GM12865 (cell line): ENCODE data around the gene TRAPPC3.

Experiments used
- DNase-seq: peaks from one replicate; pipeline ENCODE4 v3.0.0; 2010; ENCODE audit warnings: low read depth
- H3K4me3 ChIP-seq: 2 replicates; pipeline ENCODE4 v1.5.1; 2011; ENCODE audit warnings: mild to moderate bottlenecking, low read depth, low read length, control low read depth
- TF ChIP-seq, protein P1 (sequence below): IDR thresholded peaks from 2 replicates; pipeline ENCODE4 v1.5.1; 2011; ENCODE audit warnings: low read length, control low read depth, low read depth, inconsistent platforms; ENCODE audit not compliant: insufficient read depth; ENCODE audit errors: missing control alignments

Gene TRAPPC3

DNA sequence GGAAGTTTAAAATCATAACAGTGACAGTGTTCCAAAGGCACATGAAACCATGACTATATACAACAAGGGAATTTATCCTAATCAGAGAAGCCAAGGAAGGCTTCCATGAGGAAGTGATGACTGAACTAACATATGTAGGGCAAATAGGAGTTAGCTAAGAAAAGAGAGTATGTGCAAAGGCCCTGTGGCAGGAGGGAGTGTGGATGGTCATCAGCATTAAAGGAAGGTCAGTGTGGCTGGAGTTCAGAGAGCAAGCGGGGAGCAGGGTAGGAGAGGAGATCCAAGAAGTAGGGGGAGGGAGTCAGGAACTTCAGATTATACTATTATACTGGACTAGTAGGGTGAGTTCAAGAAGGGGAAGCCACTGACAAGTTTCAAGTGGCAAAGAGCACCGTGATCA is 15.1 kb upstream of the TRAPPC3 start:
- H3K4me3 ChIP-seq: no peak overlapping the region

DNA sequence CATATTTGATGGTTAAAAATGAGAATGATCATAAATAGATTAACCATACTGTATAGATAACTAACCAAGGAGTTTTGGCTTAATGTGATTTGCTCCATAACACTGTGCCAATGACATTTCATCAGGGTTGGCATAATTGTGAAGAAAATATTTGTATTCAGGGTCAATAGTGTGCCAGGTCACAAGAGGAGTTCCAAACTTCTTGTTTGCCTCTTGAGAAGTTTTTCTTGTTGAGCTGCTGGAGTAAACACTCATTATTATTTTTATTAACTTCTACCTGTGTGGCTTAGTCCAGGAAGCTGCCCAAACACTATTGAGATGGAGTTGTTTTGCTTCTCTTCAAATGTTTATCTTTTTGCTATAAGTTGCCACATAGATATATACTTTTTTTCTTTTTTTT is 14.1 kb upstream of the TRAPPC3 start:
- TF ChIP-seq, protein P1, sequence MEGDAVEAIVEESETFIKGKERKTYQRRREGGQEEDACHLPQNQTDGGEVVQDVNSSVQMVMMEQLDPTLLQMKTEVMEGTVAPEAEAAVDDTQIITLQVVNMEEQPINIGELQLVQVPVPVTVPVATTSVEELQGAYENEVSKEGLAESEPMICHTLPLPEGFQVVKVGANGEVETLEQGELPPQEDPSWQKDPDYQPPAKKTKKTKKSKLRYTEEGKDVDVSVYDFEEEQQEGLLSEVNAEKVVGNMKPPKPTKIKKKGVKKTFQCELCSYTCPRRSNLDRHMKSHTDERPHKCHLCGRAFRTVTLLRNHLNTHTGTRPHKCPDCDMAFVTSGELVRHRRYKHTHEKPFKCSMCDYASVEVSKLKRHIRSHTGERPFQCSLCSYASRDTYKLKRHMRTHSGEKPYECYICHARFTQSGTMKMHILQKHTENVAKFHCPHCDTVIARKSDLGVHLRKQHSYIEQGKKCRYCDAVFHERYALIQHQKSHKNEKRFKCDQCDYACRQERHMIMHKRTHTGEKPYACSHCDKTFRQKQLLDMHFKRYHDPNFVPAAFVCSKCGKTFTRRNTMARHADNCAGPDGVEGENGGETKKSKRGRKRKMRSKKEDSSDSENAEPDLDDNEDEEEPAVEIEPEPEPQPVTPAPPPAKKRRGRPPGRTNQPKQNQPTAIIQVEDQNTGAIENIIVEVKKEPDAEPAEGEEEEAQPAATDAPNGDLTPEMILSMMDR: no peak
- DNase-seq: no peak
- no peak overlapping the region for H3K4me3 ChIP-seq

More for the DNA sequence above, 15.1 kb upstream of the TRAPPC3 start:
- DNase-seq: no peak
- TF ChIP-seq, protein P1: no peak

DNA sequence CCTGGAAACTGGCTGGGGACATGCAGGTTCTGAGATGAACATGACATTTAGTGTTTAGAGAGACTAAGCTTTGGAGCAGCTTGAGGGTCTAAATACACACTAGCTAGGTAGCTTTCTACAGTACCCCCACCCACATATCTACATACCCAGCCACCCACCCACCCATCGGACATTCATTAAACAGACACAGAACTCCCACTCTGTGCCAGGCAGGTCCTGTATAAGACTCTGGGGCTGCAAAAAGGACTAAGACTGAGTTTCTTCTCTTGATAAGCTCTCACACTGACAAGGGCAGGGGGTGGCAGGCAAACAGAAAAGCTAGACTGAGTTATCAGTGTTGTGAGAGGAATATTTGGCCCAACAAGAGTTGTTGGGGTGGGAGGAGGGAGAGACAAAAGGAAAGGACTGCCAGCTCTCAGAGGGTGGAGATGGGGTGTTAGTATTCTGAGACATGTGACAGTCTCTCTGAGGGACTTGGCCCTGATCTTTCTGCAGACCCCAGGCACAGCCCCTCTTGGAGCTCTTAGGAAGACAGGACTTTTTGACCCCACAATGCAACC is 13.5 kb upstream of the TRAPPC3 start:
- TF ChIP-seq, protein P1: no peak
- no peak for DNase-seq
- no peak overlapping the region for H3K4me3 ChIP-seq

DNA sequence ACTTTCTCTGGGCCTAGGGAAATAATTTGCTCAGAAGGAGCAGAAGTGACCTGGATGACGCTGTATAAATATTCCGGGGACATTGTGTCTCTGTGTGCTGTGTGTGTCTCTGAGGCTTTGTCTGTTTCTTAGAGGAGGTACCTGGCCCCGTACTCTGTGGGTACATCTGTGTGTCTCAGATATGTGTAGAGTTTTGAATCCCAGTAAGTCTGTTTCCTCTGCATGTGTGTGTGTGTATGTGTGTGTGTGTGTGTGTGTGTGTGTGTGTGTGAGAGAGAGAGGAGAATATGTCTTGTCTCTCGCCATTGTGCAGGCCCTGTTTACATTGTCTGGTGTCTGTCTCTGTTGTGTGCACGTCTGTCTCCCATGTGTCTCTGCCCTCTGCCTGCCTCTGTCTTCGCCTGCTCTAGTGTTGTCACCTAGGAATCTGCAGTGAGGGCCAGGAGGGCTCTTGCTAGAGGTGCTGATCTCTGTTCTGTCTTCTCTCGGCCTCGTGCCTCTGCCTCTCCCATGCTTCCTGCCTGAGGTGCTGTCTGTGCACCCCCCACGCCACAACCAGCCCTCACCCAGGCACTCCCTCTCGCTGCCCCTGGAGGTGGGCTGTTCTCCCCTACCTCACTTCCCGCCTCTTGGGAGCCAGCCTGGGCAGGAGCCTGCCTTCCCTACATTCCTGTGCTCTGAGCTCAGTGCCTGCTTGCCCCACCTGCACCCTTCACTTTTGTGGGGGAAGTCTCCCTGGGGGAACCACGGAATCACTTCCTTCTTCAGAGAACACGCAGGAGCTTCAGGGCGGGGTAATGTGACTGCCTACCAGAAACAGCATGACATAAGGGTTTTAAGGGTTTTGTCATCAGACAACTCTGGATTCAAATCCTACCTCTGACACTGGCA is 12.6 kb upstream of the TRAPPC3 start:
- DNase-seq: peak; percentile 63

DNA sequence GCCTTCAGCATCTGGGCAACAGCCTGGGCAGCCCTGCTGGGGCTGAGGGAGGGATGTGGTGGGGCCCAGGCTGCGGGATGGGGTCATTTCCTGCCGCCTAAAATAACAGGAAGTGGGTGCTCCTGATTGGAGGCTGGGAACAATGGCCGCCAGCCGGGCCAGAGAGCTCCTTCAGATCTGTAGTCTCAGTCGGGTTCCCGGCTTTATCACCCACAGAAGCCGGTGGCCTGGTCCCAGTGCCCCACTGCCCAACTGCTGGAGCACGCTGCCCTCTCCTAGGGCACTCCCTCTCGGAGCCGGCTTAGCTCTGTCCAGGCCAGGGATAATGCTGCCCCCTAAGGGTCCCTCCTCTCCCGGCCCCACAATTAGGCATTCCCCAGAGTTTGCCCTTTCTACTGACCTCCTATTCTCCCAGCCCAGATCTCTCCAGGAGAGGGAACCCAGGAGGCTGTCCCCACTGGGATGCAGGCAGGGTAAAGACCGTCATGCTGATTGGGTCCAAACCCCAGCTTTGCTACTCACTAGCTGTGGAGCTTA is 11.7 kb upstream of the TRAPPC3 start:
- DNase-seq: peak; percentile 88
- TF ChIP-seq, protein P1: peak; percentile 26
- peak overlapping the region; percentile 53 for H3K4me3 ChIP-seq

More for the DNA sequence above, 12.6 kb upstream of the TRAPPC3 start:
- TF ChIP-seq, protein P1: no peak
- H3K4me3 ChIP-seq: peak overlapping the region; percentile 53

DNA sequence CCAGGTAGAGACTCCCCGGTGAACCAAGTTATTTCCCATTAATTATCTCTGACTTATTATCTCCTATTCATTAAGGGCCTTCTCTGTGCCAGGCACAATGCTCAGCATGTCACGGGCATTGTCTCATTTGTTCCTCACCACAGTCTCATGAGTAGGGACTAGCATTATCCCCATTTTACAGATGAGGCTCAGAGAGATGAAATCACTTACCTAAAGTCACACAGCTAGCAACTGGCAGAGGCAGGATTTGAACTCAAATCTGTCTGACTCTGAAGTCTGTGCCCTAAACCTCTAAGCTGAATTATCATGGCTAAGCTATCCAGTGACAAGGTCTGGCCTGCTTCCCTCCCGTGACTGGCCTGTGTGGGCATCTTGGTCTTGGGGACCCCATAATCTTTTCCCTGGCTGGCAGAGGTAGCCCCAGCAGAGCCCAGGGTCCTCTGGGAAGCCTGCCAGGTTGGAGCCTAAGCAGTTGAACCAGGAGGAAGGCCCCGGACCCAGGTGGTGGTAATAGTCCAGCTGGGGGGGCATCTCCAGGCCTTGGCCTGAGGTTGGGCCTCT is 11.2 kb upstream of the TRAPPC3 start:
- DNase-seq: no peak
- TF ChIP-seq, protein P1: no peak
- H3K4me3 ChIP-seq: peak overlapping the region; percentile 53
